IPS-18c (cell line): ENCODE measurements around the gene APOBEC3B.
"Not testable (repeated sequence)": the region's sequence is repeated elsewhere in the genome, so short reads cannot be mapped to it uniquely, and the experiment has no call there.

Experiments
- H3K4me3 ChIP-seq: 2 replicates; pipeline ENCODE4 v1.7.0; 2013; ENCODE audit warnings: low read depth, mild to moderate bottlenecking, low read length, moderate library complexity; ENCODE audit not compliant: insufficient read depth
- H3K9me3 ChIP-seq: one replicate; pipeline ENCODE4 v1.6.1; 2013; ENCODE audit warnings: mild to moderate bottlenecking, low read length, moderate library complexity; ENCODE audit not compliant: control insufficient read depth, insufficient read depth

The APOBEC3B gene

GRCh38 chr22:39031434-39032295 lies 49.5 kb downstream of the APOBEC3B start:
- not testable (repeated sequence) for H3K4me3 ChIP-seq, H3K9me3 ChIP-seq

GRCh38 chr22:39037071-39037470 lies 54.9 kb downstream of the APOBEC3B start:
- H3K4me3 ChIP-seq, H3K9me3 ChIP-seq: not testable (repeated sequence)

- H3K4me3 ChIP-seq: peak overlapping the region; percentile 11; the same call in 1 of the 2 replicates
Observed at GRCh38 chr22:39039306-39040126, 57.4 kb downstream of the APOBEC3B start.

GRCh38 chr22:39040155-39040537 lies 58.0 kb downstream of the APOBEC3B start:
- H3K9me3 ChIP-seq: not testable (repeated sequence)
- peak overlapping the region; percentile 11; the same call in 1 of the 2 replicates for H3K4me3 ChIP-seq

More at GRCh38 chr22:39039306-39040126, 57.4 kb downstream of the APOBEC3B start:
- H3K9me3 ChIP-seq: no peaks in the 10 kb centered on the region

GRCh38 chr22:39040538-39041296 lies 58.6 kb downstream of the APOBEC3B start, which contains the start of gene APOBEC3F:
Gene APOBEC3F, plus strand, starts transcription at chr22:39040864. Its CDS starts 97 bp downstream, at chr22:39040961.
- not testable (repeated sequence) for H3K9me3 ChIP-seq
- peak within 1 kb of the TSS; percentile 38; the same call in 1 of the 2 replicates for H3K4me3 ChIP-seq

GRCh38 chr22:39041908-39042307 lies 59.8 kb downstream of the APOBEC3B start:
- Histone ChIP-seq H3K4me3 (no peak overlapping the region; the same call in 1 of the 2 replicates), H3K9me3 (no peaks in the 10 kb centered on the region)
